ENCODE data around the gene DHRS12. TPM values are rescaled to one million over a fixed set of nuclear protein-coding genes. Genes with fewer than 3 reads are reported as not detected.

The DHRS12 gene
- total RNA-seq, 1 experiment from 2014 or later: 10.2 TPM

DNA sequence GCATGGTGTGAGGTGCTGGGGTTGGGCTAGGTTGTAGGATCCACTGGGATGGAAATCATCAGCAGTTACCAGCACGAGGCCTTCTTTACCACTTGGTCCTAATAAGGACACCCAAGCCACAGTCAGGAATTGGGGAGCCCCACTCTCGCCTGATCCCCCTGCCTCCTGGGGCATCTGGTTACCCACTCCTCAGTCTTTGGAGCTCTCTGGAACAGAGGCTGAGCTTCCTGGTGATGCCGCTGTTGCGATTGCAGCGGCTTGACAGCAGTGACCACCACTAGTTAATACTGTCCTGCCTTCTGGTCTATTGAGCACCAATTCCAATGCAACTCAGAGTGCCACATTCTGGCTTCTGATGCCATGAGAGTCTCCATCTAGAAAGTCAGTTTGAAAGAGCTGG lies 27.6 kb upstream of the DHRS12 start:
- no peak for ATAC-seq
- Mint-ChIP-seq H3K4me3 (no peak overlapping the region), H3K36me3 (no peaks in the 10 kb centered on the region), H3K4me1 (peaks cover 5% of the 10 kb centered on the region), H3K27me3 (ENCODE audit: low read depth) (peaks cover 4% of the 10 kb centered on the region; the same call in 1 of the 2 replicates), H3K27ac (no peak overlapping the region), H3K9me3 (no peaks in the 10 kb centered on the region)
- TF ChIP-seq JUN (CRISPR knock-in tag; IDR thresholded peaks at IDR 0.05) (no peak), TEAD4 (CRISPR knock-in tag; IDR thresholded peaks at IDR 0.05) (no peak), SP1 (CRISPR knock-in tag; conservative IDR thresholded peaks at IDR 0.05) (no peak)
- TF ChIP-seq, protein P1, sequence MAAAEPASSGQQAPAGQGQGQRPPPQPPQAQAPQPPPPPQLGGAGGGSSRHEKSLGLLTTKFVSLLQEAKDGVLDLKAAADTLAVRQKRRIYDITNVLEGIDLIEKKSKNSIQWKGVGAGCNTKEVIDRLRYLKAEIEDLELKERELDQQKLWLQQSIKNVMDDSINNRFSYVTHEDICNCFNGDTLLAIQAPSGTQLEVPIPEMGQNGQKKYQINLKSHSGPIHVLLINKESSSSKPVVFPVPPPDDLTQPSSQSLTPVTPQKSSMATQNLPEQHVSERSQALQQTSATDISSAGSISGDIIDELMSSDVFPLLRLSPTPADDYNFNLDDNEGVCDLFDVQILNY (CRISPR knock-in tag; IDR thresholded peaks at IDR 0.05): no peak
- POLR2A ChIA-PET: no interaction called here
- no peak for DNase-seq (ENCODE audit: low spot score)
- CTCF ChIA-PET: interaction anchor here (1.2 to 5.2 kb wide), 6 partner anchors 12 to 706 kb away, joined by 3 to 33 read pairs (median 6); partner anchors contain the start of gene TMEM272

DNA sequence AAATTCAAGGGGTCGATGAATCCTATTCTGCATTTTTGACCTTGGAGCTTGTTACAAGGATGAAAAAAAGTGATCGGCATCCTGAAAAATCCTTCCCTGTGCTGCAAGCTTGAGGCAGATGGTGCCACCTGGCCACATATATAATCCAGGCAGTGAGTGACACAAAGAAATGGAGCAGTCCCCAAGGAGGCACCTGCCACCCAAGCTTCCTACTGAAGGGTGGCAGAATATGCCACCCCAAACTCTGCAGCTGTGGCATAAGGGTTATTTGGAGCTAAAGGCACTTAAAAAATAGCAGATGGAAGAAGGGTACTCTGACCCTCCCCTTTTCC lies 25.6 kb upstream of the DHRS12 start:
- Mint-ChIP-seq H3K27ac (no peak overlapping the region), H3K9me3 (no peaks in the 10 kb centered on the region), H3K4me3 (no peak overlapping the region), H3K4me1 (peaks cover 15% of the 10 kb centered on the region), H3K27me3 (ENCODE audit: low read depth) (peaks cover 4% of the 10 kb centered on the region; the same call in 1 of the 2 replicates), H3K36me3 (no peaks in the 10 kb centered on the region)
- TF ChIP-seq GABPB1 (CRISPR knock-in tag; IDR thresholded peaks at IDR 0.05) (no peak), ZBTB43 (CRISPR knock-in tag; IDR thresholded peaks at IDR 0.05) (no peak), RORB (CRISPR knock-in tag; IDR thresholded peaks at IDR 0.05) (no peak), ZNF532 (CRISPR knock-in tag; IDR thresholded peaks at IDR 0.05; ENCODE audit: borderline replicate concordance) (no peak), ZNF416 (CRISPR knock-in tag; IDR thresholded peaks at IDR 0.05) (no peak), CREM (CRISPR knock-in tag; IDR thresholded peaks at IDR 0.05) (no peak)
- TF ChIP-seq, protein P2, sequence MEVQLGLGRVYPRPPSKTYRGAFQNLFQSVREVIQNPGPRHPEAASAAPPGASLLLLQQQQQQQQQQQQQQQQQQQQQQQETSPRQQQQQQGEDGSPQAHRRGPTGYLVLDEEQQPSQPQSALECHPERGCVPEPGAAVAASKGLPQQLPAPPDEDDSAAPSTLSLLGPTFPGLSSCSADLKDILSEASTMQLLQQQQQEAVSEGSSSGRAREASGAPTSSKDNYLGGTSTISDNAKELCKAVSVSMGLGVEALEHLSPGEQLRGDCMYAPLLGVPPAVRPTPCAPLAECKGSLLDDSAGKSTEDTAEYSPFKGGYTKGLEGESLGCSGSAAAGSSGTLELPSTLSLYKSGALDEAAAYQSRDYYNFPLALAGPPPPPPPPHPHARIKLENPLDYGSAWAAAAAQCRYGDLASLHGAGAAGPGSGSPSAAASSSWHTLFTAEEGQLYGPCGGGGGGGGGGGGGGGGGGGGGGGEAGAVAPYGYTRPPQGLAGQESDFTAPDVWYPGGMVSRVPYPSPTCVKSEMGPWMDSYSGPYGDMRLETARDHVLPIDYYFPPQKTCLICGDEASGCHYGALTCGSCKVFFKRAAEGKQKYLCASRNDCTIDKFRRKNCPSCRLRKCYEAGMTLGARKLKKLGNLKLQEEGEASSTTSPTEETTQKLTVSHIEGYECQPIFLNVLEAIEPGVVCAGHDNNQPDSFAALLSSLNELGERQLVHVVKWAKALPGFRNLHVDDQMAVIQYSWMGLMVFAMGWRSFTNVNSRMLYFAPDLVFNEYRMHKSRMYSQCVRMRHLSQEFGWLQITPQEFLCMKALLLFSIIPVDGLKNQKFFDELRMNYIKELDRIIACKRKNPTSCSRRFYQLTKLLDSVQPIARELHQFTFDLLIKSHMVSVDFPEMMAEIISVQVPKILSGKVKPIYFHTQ (CRISPR knock-in tag; IDR thresholded peaks at IDR 0.05): no peak
- TF ChIP-seq, protein P3, sequence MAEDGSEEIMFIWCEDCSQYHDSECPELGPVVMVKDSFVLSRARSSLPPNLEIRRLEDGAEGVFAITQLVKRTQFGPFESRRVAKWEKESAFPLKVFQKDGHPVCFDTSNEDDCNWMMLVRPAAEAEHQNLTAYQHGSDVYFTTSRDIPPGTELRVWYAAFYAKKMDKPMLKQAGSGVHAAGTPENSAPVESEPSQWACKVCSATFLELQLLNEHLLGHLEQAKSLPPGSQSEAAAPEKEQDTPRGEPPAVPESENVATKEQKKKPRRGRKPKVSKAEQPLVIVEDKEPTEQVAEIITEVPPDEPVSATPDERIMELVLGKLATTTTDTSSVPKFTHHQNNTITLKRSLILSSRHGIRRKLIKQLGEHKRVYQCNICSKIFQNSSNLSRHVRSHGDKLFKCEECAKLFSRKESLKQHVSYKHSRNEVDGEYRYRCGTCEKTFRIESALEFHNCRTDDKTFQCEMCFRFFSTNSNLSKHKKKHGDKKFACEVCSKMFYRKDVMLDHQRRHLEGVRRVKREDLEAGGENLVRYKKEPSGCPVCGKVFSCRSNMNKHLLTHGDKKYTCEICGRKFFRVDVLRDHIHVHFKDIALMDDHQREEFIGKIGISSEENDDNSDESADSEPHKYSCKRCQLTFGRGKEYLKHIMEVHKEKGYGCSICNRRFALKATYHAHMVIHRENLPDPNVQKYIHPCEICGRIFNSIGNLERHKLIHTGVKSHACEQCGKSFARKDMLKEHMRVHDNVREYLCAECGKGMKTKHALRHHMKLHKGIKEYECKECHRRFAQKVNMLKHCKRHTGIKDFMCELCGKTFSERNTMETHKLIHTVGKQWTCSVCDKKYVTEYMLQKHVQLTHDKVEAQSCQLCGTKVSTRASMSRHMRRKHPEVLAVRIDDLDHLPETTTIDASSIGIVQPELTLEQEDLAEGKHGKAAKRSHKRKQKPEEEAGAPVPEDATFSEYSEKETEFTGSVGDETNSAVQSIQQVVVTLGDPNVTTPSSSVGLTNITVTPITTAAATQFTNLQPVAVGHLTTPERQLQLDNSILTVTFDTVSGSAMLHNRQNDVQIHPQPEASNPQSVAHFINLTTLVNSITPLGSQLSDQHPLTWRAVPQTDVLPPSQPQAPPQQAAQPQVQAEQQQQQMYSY (CRISPR knock-in tag; IDR thresholded peaks at IDR 0.05): no peak
- POLR2A ChIA-PET: no interaction called here
- no peak for DNase-seq (ENCODE audit: low spot score)
- no peak for ATAC-seq
- CTCF ChIA-PET: interaction anchor here (0.7 to 1.0 kb wide), 2 partner anchors 14 to 15 kb away, joined by 3 to 4 read pairs; partner anchors contain the start of gene TMEM272

All from WTC11 (cell line).